ENCODE results near the gene SNX8.

The SNX8 gene

DNA sequence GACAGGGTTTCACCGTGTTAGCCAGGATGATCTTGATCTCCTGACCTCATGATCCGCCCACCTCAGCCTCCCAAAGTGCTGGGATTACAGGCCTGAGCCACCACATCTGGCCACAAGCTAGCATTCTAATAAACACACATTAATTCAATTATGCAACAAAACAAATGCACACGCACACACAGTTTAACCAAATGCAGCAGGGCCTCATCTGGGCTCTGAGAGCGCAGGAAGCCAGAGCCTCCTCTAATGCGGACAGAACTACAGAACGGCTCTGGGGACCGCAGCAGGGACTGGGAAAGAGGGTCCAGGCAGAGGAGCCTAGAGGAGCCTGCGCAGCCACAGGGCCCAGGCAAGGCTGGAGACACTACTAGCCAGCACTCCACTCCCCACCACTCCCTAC is 85.3 kb downstream of the SNX8 start:
- DNase-seq (ENCODE audit: low read depth, low spot score): no peak
- H3K27ac ChIP-seq: no peak overlapping the region

- DNase-seq (ENCODE audit: low read depth, low spot score): no peak
- no peak overlapping the region for H3K27ac ChIP-seq
Measured at GRCh38 chr7:2227699-2228098, 86.5 kb downstream of the SNX8 start.

- DNase-seq (ENCODE audit: low read depth, low spot score): no peak
- H3K27ac ChIP-seq: peak overlapping the region; percentile 87
Measured at GRCh38 chr7:2225830-2226229, 88.4 kb downstream of the SNX8 start.

DNA sequence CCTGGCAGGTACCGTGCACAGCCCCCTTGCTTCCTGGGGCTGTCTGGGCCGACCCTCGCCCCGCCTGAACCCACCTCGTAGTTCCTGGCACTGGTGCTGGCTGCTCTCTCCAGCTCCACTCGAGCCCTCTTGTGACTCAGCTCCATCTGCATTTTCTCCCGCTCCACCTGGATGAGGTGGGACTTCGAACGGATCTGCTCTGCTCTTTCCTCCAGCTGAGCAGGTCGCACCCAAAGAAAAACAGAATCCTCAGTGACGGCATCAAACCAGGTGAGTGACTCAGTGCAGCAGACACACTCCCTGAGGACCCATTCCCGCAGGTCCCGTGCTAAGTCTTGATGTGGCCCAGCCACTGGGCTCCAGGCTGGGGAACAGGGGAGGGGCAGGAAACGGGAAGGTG is 88.9 kb downstream of the SNX8 start:
- peak overlapping the region; percentile 87 for H3K27ac ChIP-seq

DNA sequence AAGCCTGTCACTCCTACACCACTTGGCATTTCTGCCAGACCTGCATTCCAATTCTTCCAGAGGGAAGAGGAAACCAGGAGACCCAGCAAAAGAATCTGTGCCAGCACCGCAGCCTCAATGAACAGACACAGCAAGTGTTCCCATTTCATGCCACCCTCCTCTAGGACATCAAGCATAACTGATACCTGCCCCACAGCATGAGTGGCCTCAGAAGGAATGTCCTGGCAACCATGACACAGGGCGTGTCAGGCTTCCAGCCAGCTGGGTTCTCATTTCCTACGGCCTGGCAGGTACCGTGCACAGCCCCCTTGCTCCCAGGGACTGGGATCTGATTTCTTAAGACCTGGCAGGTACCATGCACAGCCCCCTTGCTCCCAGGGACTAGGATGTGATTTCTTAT is 89.3 kb downstream of the SNX8 start:
- H3K27ac ChIP-seq: peak overlapping the region; percentile 87
- peak; percentile 16 for DNase-seq (ENCODE audit: low read depth, low spot score)

More for the DNA sequence above, 88.9 kb downstream of the SNX8 start:
- peak; percentile 59 for DNase-seq (ENCODE audit: low read depth, low spot score)

DNA sequence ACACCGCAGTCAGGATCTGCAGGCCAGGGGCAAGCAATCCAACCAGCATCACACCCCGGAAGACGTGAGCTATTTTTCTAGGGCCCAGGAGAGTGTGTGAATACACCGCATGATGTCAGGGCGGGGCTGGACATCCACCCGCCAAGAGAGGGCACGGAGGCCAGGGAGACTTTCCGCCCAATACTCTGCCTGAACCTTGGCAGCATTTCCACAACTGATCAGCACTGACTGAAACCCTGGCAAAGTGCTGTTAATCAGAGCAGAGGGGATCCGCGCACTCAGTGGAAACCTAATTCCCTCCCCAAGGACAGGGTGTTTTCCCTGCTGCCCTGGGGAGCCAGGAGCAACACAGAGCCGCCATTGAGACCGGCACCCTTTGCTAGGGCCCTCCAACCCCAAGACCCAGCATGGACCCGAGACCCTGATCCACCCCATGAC is 89.7 kb downstream of the SNX8 start:
- no peak for DNase-seq (ENCODE audit: low read depth, low spot score)
- peak overlapping the region; percentile 87 for H3K27ac ChIP-seq

GRCh38 chr7:2223321-2223720 is 90.9 kb downstream of the SNX8 start:
- H3K27ac ChIP-seq: no peak overlapping the region
- DNase-seq (ENCODE audit: low read depth, low spot score): no peak

GRCh38 chr7:2222516-2222915 is 91.7 kb downstream of the SNX8 start:
- no peak overlapping the region for H3K27ac ChIP-seq
- DNase-seq (ENCODE audit: low read depth, low spot score): no peak

- no peak for DNase-seq (ENCODE audit: low read depth, low spot score)
- no peak overlapping the region for H3K27ac ChIP-seq
Measured at GRCh38 chr7:2220954-2221353, 93.3 kb downstream of the SNX8 start.

DNA sequence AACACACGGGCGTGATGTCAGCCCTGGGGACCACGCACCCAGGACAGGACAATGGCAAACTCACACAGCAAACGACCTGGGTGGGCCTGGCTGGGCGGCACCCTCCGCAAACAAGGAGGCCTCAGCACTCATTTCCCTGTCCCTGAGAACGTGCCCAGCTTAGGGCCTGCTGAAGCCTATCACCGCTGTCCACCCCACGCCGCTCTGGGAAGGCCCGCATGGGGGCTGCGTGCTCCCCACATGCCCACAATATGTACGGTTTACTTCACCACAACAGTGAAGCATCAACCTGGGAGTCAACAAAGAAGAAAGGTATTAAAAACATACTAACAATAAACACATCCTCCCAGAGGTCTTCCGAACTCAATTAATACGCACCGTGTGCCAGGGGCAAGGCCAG is 93.7 kb downstream of the SNX8 start:
- H3K27ac ChIP-seq: no peak overlapping the region
- no peak for DNase-seq (ENCODE audit: low read depth, low spot score)

DNA sequence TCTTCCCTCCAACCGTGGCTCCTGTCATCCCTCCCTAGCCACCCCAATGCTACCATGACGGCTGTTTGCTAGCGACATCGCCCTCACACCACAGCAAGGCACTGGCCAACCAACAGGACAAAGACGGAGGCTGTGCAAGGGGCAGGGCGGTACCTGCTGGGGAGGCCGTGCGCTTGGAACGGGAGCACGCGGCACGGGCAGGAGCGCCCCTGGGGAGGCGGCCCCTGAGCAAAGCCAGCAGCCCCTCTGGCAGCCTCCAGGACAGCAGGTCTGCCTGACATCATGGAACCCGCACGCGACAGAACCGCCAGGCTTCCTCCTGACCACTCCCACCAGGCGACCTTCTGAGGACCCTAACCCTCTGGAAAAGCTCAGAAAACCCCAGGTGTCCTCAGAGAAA is 94.2 kb downstream of the SNX8 start:
- no peak overlapping the region for H3K27ac ChIP-seq
- DNase-seq (ENCODE audit: low read depth, low spot score): no peak

- no peak for DNase-seq (ENCODE audit: low read depth, low spot score)
- H3K27ac ChIP-seq: no peak overlapping the region
Measured at GRCh38 chr7:2219606-2220005, 94.6 kb downstream of the SNX8 start.

DNA sequence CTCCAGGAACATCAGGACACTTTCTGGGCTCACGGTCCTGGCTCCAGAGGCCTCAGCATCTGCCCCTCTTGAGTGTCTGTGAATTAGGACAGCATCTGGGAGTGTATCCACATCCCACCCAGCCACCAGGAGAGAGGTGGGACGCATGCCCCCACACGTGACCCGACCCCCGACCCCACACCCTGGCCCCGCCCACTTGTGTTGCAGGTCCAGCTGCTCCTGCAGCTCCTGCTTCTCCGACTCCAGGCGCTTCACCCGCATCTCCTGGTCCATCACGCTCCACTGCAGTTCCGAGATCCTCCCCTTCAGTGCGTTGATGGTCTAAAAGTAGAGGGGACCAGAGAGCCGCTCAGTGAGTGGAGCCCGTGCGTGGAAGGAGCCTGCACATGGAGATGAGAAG is 95.1 kb downstream of the SNX8 start:
- no peak for DNase-seq (ENCODE audit: low read depth, low spot score)
- H3K27ac ChIP-seq: no peak overlapping the region

DNA sequence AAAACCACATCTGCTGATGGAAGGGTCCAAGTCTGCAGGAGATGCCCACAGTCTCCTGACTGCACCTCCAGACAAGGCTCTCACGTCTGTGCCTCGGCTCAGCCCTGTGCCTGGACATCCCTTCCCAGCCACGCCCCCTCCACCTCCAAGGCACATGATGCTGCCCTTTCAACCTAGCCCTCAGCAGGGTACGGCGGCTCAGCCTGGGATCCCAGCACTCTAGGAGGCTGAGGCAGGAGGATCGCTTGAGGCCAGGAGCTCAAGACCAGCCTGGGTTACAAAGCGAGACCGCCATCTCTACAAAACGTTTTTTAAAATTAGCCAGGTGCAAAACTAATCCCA is 95.8 kb downstream of the SNX8 start:
- no peak overlapping the region for H3K27ac ChIP-seq
- no peak for DNase-seq (ENCODE audit: low read depth, low spot score)

- no peak for DNase-seq (ENCODE audit: low read depth, low spot score)
- H3K27ac ChIP-seq: no peak overlapping the region
Measured at GRCh38 chr7:2217716-2218443, 96.4 kb downstream of the SNX8 start.

GRCh38 chr7:2217206-2217605 is 97.0 kb downstream of the SNX8 start:
- DNase-seq (ENCODE audit: low read depth, low spot score): no peak
- H3K27ac ChIP-seq: no peak overlapping the region

DNA sequence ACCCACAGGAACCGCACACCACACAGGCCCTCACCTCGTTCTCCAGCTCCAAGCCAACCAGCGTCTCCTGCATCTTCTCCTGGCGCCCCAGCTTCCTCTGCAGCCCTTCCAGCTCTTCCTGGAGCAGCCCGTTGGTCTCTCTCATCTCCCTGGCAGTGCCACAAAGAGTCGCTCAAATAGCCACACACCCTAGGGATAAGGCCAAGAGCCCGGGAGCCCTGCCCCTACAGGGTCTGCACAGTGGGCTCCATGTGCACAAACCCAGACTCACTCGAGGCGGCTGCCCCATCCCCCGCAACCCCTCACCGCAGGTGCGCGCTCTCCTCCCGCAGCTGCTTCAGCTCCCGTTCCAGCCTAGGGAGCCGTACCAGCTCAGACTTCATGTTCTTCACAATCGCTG is 98.4 kb downstream of the SNX8 start:
- no peak overlapping the region for H3K27ac ChIP-seq
- DNase-seq (ENCODE audit: low read depth, low spot score): no peak

- DNase-seq (ENCODE audit: low read depth, low spot score): no peak
- H3K27ac ChIP-seq: no peak overlapping the region
Measured at GRCh38 chr7:2214636-2215035, 99.6 kb downstream of the SNX8 start.

DNA sequence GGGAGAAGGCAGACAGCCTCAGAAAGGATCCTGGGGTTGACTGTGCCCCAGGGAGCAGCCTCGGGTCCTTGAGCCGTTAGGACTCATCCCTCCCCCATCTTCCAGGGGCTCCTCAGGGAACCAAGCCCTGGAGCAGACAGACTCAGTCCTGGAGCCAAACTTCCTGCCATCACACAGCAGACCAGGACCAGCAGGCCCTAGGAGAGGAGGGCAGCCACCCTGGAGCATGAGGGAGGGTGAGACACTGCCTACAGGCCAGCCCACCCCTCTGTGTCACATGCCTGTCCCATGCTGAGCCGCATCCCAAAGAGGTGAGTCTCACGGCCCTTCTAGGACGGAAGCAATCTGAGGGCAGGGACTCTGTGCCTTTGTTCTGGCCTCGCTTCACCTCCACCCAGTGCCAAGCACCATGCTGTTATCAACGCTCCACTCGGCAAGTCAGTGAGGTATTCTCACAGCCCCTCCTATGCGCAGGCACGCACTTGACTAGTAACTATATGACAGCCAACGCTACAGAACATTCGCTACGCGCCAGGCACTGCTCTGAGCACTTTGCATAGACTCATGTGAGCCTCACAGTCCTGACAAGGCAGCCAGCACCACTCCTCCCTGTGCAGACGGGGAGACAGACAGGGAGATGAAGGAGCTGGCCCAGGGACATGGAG is 100.6 kb downstream of the SNX8 start:
- H3K27ac ChIP-seq: no peak overlapping the region

DNA sequence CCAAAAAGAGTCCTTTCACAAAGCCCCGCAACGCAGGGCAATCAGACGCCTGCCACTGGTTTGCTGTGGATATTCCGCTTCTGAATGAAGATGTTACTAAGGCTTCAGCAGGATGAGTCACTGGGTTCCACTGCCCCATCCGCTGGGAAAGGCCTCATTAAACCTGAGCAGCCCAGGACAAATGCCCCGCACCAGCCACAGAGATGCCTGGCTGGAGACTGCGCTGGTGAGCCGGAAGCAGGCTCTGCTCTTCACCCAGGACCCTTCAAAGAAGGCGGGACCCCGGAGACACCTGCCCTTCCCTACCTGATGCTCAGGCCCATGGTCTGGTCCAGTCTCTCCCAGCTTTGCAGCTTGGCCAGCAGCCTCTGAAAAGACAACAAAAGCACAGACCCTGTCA is 101.3 kb downstream of the SNX8 start:
- no peak for DNase-seq (ENCODE audit: low read depth, low spot score)
- H3K27ac ChIP-seq: no peak overlapping the region

More for the DNA sequence above, 100.6 kb downstream of the SNX8 start:
- DNase-seq (ENCODE audit: low read depth, low spot score): no peak

DNA sequence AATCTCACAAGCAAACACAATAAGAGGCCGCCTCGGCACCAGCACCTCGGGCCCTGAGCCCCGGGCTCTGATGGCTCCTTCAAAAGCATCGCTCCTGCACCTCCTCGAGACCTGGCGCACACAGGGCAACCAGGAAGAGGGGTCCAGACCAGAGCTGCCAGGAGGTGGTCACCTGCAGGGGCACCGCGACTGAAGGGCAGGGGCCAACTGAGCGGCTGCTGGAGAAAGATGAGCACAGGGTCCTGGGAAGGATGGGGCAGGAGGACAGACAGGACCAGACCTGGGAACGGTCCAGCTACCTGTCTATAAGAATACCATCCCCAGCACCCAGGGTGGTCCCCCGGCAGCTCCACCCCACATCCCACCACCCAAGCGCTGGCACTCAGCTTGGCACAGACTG is 102.3 kb downstream of the SNX8 start:
- no peak for DNase-seq (ENCODE audit: low read depth, low spot score)
- H3K27ac ChIP-seq: no peak overlapping the region

GRCh38 chr7:2211259-2211880 is 102.9 kb downstream of the SNX8 start:
- DNase-seq (ENCODE audit: low read depth, low spot score): no peak
- H3K27ac ChIP-seq: no peak overlapping the region

All from epithelial cell of prostate (primary cell).